HL-60 (cell line): Measurements from ENCODE around the gene ATP10B.

Experiments used
- CTCF ChIP-seq: IDR thresholded peaks from one replicate; pipeline ENCODE4 v1.5.1; 2011; ENCODE audit warnings: low read length, control low read depth, inconsistent platforms; ENCODE audit not compliant: insufficient read depth
- POLR2AphosphoS5 ChIP-seq: IDR thresholded peaks from 2 replicates; pipeline ENCODE4 v1.6.1; 2012; ENCODE audit warnings: low read depth
- REST ChIP-seq: IDR thresholded peaks from 2 replicates; pipeline ENCODE4 v1.6.1; 2012; ENCODE audit warnings: low read depth; ENCODE audit not compliant: insufficient replicate concordance
- SPI1 ChIP-seq: IDR thresholded peaks from 2 replicates; pipeline ENCODE4 v1.6.1; 2012; ENCODE audit warnings: low read depth, mild to moderate bottlenecking, borderline replicate concordance

- no peak for TF ChIP-seq REST
- no peak for TF ChIP-seq CTCF
- TF ChIP-seq POLR2AphosphoS5: no peak
- TF ChIP-seq SPI1: no peak
Observed at GRCh38 chr5:160542840-160543239, 309.2 kb downstream of the ATP10B start.
